ACHN (cell line): ENCODE results near the gene CCDC191.

Experiments
- DNase-seq: peaks from one replicate; pipeline ENCODE4 v3.0.0-alpha.2; 2015
- in situ Hi-C: cut with HindIII; loops from 2 replicates; pipeline ENCODE4 v1.10.0; 2017; ENCODE audit warnings: low sequenced_read_pairs, low pct_ligation_motif_present, low pct_unique_long_range_greater_than_20kb

CCDC191 gene

GRCh38 chr3:114067804-114068203 lies 11.5 kb upstream of the CCDC191 start:
- in situ Hi-C loops = no loop called here
- no peak for DNase-seq

DNA sequence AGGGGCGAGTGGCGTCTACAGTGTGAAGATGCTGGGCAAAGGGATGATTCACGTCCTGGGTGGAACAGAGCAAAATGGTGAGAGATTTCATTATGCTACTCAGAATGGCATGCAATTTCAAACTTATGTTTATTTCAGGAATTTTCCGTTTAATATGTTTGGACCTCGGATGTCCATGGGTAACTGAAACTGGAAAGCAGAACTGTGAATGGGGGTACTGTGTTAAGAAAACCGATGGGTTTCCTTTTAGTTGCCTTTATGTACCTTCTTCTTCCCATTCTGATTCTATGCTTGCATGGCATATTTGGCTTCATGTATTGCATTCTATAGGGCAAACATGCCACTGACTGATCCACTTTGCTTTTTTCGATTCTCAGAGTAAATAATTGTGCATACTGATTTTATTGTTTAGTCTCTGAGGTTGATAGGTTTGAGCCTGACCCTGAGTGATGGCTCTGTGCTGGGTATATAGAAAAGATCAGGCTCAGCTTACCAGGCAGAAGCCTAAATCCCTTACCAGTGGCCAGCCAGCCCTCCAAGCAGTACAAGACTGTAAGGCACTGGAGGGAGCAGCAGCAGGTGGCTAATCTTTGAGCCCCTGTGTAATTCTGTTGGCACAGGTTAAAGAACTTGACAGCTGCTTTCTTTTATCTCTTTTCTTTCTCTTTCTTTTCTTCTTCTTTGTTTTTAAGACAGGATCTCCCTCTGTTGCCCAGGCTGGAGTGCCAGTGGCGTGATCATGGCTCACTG lies 4.8 kb upstream of the CCDC191 start:
- no peak for DNase-seq
- in situ Hi-C loops = no loop called here

DNA sequence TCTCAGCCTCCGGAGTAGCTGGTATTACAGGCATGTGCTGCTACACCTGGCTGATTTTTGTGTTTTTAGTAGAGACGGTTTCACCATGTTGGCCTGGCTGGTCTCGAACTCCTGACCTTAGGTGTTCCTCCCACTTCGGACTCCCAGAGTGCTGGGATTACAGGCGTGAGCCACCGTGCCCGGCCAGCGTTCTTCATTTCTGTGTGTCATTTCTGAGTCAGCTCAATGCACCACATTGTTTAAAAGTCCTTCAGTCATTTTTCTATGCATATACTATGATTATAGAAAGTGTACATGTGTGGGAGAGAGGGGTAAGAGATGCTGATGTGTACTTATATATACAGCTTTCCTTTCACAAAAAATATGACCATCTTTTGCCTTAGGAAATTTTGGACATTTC lies 2.3 kb upstream of the CCDC191 start:
- in situ Hi-C loops = no loop called here
- DNase-seq = no peak

DNA sequence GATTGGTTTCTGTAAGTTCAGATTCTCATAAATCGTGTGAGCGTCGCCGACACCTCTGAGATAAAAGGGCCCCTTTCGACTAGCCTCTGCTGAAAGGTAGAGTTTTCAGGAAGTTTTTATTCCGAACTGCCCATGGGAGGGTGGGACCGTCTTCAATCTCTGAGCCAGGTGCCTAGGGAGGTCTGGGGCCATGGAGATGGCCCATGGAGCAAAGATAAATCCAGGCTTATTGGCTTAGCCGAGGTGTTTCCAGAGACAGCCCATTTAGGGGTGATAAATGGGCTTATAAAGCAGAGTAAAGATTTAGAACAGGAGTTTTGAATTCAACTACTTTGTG lies 653 bp upstream of the CCDC191 start:
- no peak for DNase-seq
- in situ Hi-C loops = no loop called here

DNA sequence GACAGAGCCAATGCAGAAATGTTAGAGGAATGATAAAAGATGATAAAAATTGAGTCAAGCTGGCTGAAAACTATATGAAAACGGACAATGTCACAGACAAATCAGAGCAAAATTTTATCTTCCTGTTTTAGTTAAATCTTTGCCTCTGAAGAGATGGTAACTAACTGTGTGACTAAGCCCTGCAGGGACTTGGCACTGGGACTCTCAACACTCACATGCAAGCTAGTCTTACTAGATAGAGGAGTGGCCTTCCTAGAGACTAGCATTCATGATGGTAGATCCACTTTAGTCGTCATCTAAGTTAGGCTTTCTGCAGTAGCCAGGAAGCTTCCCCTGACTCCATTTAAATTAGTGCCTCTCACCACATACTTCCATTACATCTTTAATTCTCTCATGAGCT lies 4.1 kb downstream of the CCDC191 start:
- no peak for DNase-seq
- in situ Hi-C loops = no loop called here

DNA sequence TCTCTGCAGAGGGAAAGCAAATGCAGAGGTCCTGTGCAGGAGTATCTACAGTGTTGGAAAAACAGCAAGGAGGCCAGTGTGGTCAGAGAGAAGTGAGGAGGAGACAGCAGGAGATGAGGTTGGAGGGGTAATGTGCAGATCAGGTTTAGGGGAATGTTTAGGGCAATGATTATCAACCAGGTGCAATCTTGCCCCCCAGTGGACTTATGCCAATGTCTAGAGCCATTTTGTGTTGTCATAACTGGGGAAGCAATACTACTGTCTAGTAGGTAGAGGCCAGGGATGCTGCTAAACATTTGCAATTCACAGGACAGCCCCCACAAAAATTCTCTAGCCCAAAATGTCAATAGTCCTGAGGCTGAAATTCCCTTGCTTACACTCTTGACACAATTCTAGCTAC lies 13.1 kb downstream of the CCDC191 start:
- no peak for DNase-seq
- in situ Hi-C loops = no loop called here

GRCh38 chr3:114035896-114036295 lies 20.4 kb downstream of the CCDC191 start:
- no peak for DNase-seq
- in situ Hi-C loops = no loop called here

DNA sequence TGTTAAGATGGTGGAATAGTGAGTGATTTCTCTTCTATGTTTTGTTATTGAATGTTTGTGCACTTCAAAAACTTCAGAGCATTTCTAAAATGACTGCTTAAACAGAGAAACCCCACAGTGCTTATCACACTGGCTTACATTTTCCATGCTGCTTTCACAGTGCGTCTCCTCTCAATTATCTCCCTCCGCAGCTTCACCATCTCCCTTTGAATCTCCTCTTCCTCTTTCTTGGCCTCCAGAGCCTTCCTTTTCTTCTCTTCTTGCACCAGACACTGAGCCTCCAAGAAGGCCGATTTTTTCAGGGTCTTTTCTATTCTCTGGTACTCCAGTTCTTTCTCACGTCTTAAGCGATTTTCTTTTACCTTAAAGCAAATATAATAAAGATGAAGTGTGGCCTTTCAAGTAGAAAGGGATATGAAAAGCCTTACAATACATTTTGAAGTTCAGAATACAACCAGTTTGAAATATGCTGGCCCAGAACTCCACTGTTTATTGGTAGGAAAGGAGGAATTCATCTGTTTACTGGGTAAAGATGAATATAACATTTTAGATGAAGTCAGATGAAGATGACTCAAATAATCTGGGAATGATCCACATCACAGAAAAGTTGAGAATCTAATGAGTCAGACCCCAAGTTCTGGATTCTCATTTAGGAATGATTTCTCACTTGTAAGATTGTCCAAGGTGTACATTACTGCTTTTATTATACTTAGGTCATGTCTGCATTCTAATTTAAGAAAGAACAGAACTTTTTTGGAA lies 21.4 kb downstream of the CCDC191 start:
- no peak for DNase-seq
- in situ Hi-C loops = no loop called here

DNA sequence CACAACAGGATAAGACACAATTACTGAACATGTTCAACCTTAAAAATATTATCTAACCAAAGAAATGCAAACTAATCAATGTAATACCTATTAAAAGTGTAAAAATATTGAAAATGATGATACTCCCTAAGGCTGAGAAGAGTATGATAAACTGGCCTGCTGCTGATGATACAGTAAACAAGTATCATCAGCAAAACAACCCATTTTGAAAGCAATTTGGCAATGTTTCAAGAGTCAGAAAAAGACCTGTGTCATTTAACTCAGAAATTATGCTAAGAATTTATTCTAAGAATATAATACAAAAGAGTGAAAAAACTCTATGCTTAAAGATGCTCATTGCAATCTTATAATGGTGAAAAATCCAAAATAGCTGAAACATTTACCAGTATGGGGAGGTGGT lies 22.1 kb downstream of the CCDC191 start:
- in situ Hi-C loops = no loop called here
- no peak for DNase-seq

DNA sequence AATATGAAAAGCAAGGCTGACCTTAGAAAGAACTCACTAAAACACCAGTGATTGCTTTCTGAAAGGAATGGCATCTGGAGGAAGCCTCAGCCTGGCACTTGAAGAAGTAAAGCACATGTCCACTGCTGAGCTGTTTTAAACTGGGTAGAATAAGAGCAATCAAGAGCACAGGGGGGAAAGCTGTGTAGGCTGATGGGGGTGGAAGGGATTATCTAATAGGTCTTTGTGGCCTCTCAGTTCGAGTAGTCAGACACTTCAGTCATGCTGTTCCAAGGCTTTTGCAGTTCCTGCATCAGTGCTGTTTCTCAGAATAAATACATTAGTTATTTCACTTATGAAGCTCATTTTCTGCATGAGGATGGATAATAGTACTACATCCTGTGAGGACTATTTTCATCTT lies 22.6 kb downstream of the CCDC191 start:
- in situ Hi-C loops = no loop called here
- no peak for DNase-seq

DNA sequence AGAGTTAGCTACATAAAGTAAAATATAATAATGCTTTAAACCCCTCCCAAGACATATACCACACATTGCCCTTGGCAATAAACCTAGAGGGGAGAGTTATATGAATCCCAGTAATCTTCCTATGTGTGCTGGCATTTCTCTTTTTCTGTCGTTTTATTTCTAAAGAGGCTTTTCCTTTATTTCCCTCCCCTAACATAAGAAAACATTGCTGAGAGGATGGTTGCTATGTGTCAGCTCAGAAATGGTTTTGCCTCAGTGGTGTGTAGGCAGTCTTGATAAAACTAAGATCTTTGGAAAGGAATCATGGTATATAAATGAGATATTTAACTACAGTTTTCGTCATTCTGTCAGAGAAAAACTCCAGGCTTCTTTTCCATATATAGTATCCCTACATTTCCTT lies 30.0 kb downstream of the CCDC191 start:
- in situ Hi-C loops = no loop called here
- DNase-seq = no peak

DNA sequence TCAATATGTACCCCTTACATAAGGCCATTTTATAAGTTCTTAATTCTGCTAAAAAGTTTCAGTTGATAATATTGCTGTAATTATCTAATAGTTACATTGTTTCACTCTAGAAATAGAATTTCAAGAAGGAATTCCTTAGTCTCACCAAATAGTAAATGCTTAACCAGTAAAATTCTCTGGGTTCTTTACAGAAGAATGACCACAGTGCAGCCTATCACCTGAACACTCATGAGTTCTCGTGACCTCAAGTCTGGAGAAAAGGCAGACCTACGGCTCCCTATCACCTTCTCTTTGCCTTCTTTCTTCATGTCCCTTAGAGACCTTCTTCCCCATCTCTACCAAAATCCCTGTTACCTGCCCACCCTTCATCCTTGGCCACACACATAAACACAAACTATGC lies 30.9 kb downstream of the CCDC191 start:
- in situ Hi-C loops = no loop called here
- DNase-seq = peak; percentile 13

GRCh38 chr3:114022145-114022802 lies 34.1 kb downstream of the CCDC191 start:
- in situ Hi-C loops = no loop called here
- no peak for DNase-seq

DNA sequence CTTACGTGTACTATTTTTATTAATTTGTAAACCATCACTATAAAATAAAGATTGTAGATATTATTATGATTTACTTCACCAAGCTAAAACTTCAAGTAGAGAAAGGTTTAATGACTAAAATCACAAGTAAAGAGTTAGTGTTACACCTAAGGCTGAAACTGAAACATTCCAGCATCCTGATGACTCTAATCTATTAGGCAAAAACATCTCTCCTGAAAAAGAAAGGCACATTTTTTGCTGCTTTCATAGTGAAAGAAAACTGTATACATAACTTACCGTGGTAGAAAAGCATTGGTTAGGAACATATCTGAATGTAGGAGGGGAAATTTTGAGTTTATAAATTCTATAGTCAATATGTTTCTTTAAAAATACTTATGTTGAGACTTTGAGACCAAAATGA lies 35.4 kb downstream of the CCDC191 start:
- DNase-seq = no peak
- in situ Hi-C loops = no loop called here

DNA sequence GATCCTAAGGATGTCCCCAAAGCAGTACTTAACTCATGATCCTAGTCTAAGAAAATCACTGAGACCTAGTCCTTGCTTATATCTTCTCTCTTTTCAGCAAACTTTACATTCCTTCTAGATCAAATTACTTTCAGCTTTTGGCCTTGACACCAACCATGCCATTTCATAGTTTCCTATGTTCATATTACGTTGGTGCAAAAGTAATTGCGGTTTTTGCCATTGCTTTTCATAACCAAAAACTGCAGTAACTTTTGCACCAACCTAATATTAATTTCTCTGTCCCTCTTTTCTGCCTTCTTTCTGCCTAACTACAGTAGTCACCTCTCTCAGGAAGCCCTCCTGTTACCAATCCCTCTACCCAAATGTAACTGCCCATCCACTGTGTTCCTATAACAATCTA lies 36.8 kb downstream of the CCDC191 start:
- in situ Hi-C loops = no loop called here
- no peak for DNase-seq

DNA sequence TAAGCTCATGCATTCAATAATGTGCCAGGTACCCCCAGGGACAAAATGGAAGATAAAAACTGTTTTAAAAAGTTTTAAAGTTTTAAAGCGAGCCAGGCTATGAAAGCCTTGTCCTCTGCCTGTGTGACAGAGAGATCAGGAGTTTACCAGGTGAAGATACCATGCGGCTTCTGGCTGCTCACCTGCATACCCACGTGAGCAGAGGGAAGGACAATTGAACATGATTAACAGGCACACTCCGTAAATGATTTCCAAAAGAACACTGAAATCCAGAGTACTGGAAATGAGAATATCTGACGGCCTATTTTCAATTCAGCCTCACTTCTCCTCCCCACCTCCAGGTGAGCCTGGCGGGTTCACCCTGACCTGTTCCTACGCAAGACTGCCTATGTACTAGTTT lies 42.1 kb downstream of the CCDC191 start:
- DNase-seq = no peak
- in situ Hi-C loops = no loop called here

- in situ Hi-C loops = no loop called here
- DNase-seq = no peak
These were observed 45.1 kb downstream of the CCDC191 start for GRCh38 chr3:114011059-114011797.

DNA sequence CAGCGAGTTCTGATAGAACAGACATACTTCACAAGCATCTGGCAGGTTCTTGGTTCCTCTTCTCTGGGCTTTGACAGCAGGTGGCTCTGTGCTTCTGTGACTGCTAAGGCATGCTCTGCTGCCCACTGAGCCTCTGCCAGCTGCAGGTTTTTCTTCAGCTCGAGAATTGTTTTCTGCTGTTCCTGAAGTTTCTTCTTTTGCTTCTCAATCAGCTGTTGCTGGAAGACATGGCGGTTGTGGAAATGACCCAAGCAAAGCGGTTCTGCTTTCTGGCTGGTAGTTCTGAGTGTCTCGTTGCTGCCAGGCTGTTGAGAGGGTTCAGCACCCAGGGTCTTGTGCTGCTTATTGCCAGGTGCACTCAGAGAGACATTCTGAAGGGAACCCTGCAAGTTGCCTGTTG lies 50.8 kb downstream of the CCDC191 start:
- in situ Hi-C loops = no loop called here

GRCh38 chr3:113985541-113985940 lies 70.8 kb downstream of the CCDC191 start:
- DNase-seq = no peak
- in situ Hi-C loops = no loop called here

More for the DNA sequence above, 50.8 kb downstream of the CCDC191 start:
- DNase-seq = no peak
